SK-N-MC (cell line): Measurements from ENCODE around the gene KNTC1.

ENCODE experiments used
- EZH2 ChIP-seq: fragments of 200-600 bp; sonication (generic); IDR thresholded peaks from one replicate; pipeline ENCODE4 v1.6.1; 2017; ENCODE audit warnings: antibody characterized with exemption
- POLR2AphosphoS5 ChIP-seq: IDR thresholded peaks from 2 replicates; pipeline ENCODE4 v1.6.1; 2012; ENCODE audit warnings: mild to moderate bottlenecking, low read depth, low read length, borderline replicate concordance

GRCh38 chr12:122501489-122501989 lies 25.5 kb upstream of the KNTC1 start:
- TF ChIP-seq POLR2AphosphoS5 (no peak), EZH2 (no peak)
